Measurements from ENCODE around the gene SCTR.

DNA sequence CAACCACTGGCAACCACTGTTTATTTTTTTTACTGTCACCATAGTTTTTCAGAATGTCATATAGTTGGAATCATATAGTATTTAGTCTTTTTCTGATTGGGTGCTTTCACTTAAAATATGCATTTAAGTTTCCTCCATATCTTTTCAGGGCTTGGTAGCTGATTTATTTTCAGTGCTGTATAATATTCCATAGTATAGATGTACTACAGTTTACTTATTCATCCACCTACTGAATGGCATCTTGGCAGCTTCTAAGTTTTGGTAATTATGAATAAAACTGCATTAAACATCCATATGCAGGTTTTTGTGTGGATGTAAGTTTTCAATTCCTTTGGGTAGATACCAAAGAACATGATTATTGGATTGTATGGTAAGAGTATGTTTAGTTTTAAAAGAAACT, 43.0 kb upstream of the SCTR start:
- TF ChIP-seq CTCF (IDR thresholded peaks at IDR 0.05): no peak
- TF ChIP-seq SIN3A (IDR thresholded peaks at IDR 0.05; ENCODE audit: borderline replicate concordance, insufficient read depth, low read depth, low read length): no peak
- no peak for TF ChIP-seq POLR2AphosphoS5 (IDR thresholded peaks at IDR 0.05; ENCODE audit: low read depth, low read length)
- no peak for TF ChIP-seq REST (IDR thresholded peaks at IDR 0.05; ENCODE audit: insufficient read depth in 1 of 2, low read depth in 2 of 2, low read length in 1 of 2)
- TF ChIP-seq TCF7L2 (IDR thresholded peaks at IDR 0.05; ENCODE audit: low read depth, low read length): no peak

All from Panc1 (cell line).